ENCODE results near the gene WBP1.
"Not testable (repeated sequence)": the region's sequence is repeated elsewhere in the genome, so short reads cannot be mapped to it uniquely, and the experiment has no call there.

Gene WBP1

DNA sequence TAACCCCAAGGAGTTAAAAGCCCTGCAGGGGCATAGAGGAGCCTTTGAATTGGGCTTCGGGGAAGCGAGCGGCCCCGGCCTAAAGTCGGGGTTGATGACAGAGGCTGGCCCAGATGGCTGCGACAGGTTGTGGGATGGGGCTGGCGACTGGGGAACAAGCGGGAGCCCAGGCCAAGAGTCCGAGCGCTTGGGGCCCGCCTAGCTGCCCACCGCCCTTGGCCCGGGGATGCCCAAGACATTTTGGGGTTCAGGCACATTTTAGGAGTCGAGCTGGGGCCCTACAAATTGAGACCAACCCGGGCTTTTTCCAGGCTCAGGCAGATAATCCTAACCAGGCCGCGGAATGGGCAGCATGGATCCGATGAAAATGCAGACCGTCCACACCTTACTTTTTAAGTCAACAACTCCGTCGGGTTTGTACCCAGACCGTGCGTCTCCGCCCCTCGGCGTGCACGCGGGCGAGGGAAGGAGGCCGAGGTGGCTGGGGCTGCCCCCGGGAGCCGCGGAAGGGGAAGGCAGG lies 17.0 kb upstream of the WBP1 start:
- no peak overlapping the region; the same call in 1 of the 2 replicates for H3K4me3 ChIP-seq (ENCODE audit: low read depth, low read length)
- H3K27ac ChIP-seq (ENCODE audit: low read depth, low read length), result no peak overlapping the region
- H2AFZ ChIP-seq (ENCODE audit: low read length, unreplicated experiment), result no peak overlapping the region
- H3K4me1 ChIP-seq (ENCODE audit: control insufficient read depth, insufficient read depth, low read length, unreplicated experiment), result peaks cover 44% of the 10 kb centered on the region
- peaks cover 20% of the 10 kb centered on the region for H3K79me2 ChIP-seq (ENCODE audit: control insufficient read depth, insufficient read depth, low read length, unreplicated experiment)
- peaks cover 17% of the 10 kb centered on the region for H3K27me3 ChIP-seq (ENCODE audit: insufficient read depth, low read length)
- H3K36me3 ChIP-seq (ENCODE audit: insufficient read depth, low read length), result no peaks in the 10 kb centered on the region

GRCh38 chr2:74441690-74442482 lies 16.4 kb upstream of the WBP1 start, which contains the start of gene RTKN:
Gene RTKN (minus strand): TSS chr2:74441937. CDS start chr2:74441816, 121 bp downstream.
- no peaks in the 10 kb centered on the region for H3K36me3 ChIP-seq (ENCODE audit: insufficient read depth, low read length)
- H3K4me3 ChIP-seq (ENCODE audit: low read depth, low read length), result peak within 1 kb of the TSS; percentile 86
- H2AFZ ChIP-seq (ENCODE audit: low read length, unreplicated experiment), result peak within 1 kb of the TSS; percentile 87
- H3K4me1 ChIP-seq (ENCODE audit: control insufficient read depth, insufficient read depth, low read length, unreplicated experiment), result peaks cover 42% of the 10 kb centered on the region
- peaks cover 17% of the 10 kb centered on the region for H3K27me3 ChIP-seq (ENCODE audit: insufficient read depth, low read length)
- peaks cover 20% of the 10 kb centered on the region for H3K79me2 ChIP-seq (ENCODE audit: control insufficient read depth, insufficient read depth, low read length, unreplicated experiment)
- no peak within 1 kb of the TSS for H3K27ac ChIP-seq (ENCODE audit: low read depth, low read length)

DNA sequence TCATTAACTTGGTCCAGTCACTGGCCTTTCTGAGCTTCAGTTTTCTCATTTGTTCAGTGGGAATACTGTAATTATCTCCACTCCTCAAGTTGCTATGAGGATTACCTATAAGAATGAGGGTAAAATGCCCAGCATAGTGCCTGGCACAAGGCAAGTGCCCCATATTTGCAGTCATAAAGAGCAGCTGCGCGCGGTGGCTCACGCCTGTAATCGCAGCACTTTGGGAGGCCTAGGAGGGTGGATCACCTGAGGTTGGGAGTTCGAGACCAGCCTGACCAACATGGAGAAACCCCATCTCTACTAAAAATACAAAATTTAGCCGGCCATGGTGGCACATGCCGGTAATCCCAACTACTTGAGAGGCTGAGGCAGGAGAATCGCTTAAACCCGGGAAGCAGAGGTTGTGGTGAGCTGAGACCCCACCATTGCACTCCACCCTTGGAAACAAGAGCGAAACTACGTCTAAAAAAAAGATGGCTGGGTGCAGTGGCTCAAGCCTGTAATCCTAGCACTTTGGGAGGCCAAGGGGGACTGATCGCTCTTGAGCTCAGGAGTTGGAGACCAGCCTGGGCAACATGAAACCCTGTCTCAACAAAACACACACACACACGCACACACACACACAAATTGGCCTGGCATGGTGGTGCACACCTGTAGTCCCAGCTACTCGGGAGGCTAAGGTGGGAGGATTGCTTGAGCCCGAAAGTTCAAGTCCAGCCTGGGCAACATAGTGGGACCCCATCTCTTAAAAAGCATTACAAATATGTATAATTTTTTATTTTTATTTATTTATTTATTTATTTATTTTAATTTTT lies 15.5 kb upstream of the WBP1 start:
- H3K27me3 ChIP-seq (ENCODE audit: insufficient read depth, low read length), result peaks cover 17% of the 10 kb centered on the region
- H3K27ac ChIP-seq (ENCODE audit: low read depth, low read length); H3K36me3 ChIP-seq (ENCODE audit: insufficient read depth, low read length); H3K4me3 ChIP-seq (ENCODE audit: low read depth, low read length); H2AFZ ChIP-seq (ENCODE audit: low read length, unreplicated experiment): not testable (repeated sequence)
- H3K79me2 ChIP-seq (ENCODE audit: control insufficient read depth, insufficient read depth, low read length, unreplicated experiment), result peaks cover 20% of the 10 kb centered on the region
- peaks cover 34% of the 10 kb centered on the region for H3K4me1 ChIP-seq (ENCODE audit: control insufficient read depth, insufficient read depth, low read length, unreplicated experiment)

- H3K27ac ChIP-seq (ENCODE audit: low read depth, low read length), result no peak overlapping the region
- no peaks in the 10 kb centered on the region for H3K36me3 ChIP-seq (ENCODE audit: insufficient read depth, low read length)
- H3K4me3 ChIP-seq (ENCODE audit: low read depth, low read length), result peak overlapping the region; percentile 1; the same call in 1 of the 2 replicates
- no peak overlapping the region for H2AFZ ChIP-seq (ENCODE audit: low read length, unreplicated experiment)
- peaks cover 17% of the 10 kb centered on the region for H3K27me3 ChIP-seq (ENCODE audit: insufficient read depth, low read length)
- H3K79me2 ChIP-seq (ENCODE audit: control insufficient read depth, insufficient read depth, low read length, unreplicated experiment), result peaks cover under 1% of the 10 kb centered on the region
- H3K4me1 ChIP-seq (ENCODE audit: control insufficient read depth, insufficient read depth, low read length, unreplicated experiment), result peaks cover 18% of the 10 kb centered on the region
Observed at GRCh38 chr2:74444498-74445318, 13.5 kb upstream of the WBP1 start.

- Histone ChIP-seq H3K4me1 (ENCODE audit: control insufficient read depth, insufficient read depth, low read length, unreplicated experiment) (peaks cover 13% of the 10 kb centered on the region), H2AFZ (ENCODE audit: low read length, unreplicated experiment) (no peak overlapping the region), H3K4me3 (ENCODE audit: low read depth, low read length) (no peak overlapping the region), H3K79me2 (ENCODE audit: control insufficient read depth, insufficient read depth, low read length, unreplicated experiment) (no peaks in the 10 kb centered on the region), H3K27ac (ENCODE audit: low read depth, low read length) (no peak overlapping the region), H3K36me3 (ENCODE audit: insufficient read depth, low read length) (no peaks in the 10 kb centered on the region), H3K27me3 (ENCODE audit: insufficient read depth, low read length) (peaks cover under 1% of the 10 kb centered on the region; the same call in 1 of the 2 replicates)
Observed at GRCh38 chr2:74447230-74447999, 10.8 kb upstream of the WBP1 start.

DNA sequence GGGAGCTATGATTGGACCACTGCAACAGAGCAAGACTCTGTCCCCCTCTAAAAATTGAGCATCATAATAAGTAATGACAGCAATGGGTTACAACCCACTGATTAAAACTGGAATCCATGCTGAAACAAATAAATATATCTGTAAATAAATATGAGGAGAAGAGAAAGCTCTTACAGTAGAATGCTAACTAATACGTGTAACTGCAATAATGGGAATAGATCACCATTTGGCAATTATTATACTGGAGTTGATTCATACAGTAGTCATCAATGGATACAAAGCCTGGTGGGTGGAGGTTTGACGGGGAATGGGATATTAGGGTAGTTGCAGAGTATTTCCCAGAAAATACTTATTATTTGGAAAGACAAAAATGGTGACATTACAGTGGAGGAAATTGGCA lies 9.5 kb upstream of the WBP1 start:
- H3K79me2 ChIP-seq (ENCODE audit: control insufficient read depth, insufficient read depth, low read length, unreplicated experiment), result no peaks in the 10 kb centered on the region
- H2AFZ ChIP-seq (ENCODE audit: low read length, unreplicated experiment), result no peak overlapping the region
- no peaks in the 10 kb centered on the region for H3K27me3 ChIP-seq (ENCODE audit: insufficient read depth, low read length)
- no peak overlapping the region for H3K4me3 ChIP-seq (ENCODE audit: low read depth, low read length)
- H3K36me3 ChIP-seq (ENCODE audit: insufficient read depth, low read length), result no peaks in the 10 kb centered on the region
- no peak overlapping the region for H3K27ac ChIP-seq (ENCODE audit: low read depth, low read length)
- peaks cover 12% of the 10 kb centered on the region for H3K4me1 ChIP-seq (ENCODE audit: control insufficient read depth, insufficient read depth, low read length, unreplicated experiment)

- H3K27me3 ChIP-seq (ENCODE audit: insufficient read depth, low read length), result no peaks in the 10 kb centered on the region
- H3K79me2 ChIP-seq (ENCODE audit: control insufficient read depth, insufficient read depth, low read length, unreplicated experiment), result peaks cover under 1% of the 10 kb centered on the region
- H3K4me3 ChIP-seq (ENCODE audit: low read depth, low read length), result no peak overlapping the region
- H3K27ac ChIP-seq (ENCODE audit: low read depth, low read length), result no peak overlapping the region
- H3K4me1 ChIP-seq (ENCODE audit: control insufficient read depth, insufficient read depth, low read length, unreplicated experiment), result peaks cover 7% of the 10 kb centered on the region
- no peaks in the 10 kb centered on the region for H3K36me3 ChIP-seq (ENCODE audit: insufficient read depth, low read length)
- H2AFZ ChIP-seq (ENCODE audit: low read length, unreplicated experiment), result no peak overlapping the region
Observed at GRCh38 chr2:74450570-74451190, 7.6 kb upstream of the WBP1 start.

DNA sequence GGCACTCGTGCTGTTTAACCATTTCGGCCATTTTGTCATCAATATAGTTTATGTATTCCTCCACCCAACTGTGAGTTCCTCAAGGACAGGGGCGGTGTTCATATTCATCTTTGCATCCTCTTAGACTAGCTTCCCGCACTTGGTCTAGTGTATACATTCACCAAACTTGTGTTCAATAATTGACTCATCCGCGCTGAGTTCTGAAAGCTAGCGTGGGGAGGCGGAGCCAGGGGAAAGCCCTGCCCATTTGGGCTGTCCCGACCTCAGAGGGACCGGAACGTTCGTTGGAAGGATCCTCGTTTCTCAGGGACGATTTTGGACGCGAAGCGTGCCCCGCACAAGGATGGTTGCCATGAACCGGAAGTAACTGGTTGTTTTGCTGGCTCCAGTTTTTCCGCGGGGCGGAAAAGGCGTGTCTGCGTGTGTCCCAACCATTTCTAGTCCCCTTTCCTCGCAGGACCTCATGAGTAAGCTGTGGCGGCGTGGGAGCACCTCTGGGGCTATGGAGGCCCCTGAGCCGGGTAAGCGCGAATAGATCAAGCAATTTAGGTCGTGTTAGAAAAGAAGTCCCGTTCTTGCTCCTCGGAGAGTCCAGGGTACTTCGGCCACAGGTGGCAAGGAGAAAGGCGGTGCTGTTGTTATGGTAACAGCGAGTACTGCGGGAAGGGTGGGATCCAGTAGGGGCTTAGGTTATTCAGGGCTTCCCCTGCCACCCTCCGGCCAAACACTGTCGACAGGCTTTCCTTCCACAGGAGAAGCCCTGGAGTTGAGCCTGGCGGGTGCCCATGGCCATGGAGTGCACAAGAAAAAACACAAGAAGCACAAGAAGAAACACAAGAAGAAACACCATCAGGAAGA lies 3.4 kb upstream of the WBP1 start, which contains the start of gene INO80B:
INO80B (plus strand) TSS at position 434 of the 858 bp plus-strand sequence; CDS start at position 464, 30 bp downstream.
- peak within 1 kb of the TSS; percentile 70 for H2AFZ ChIP-seq (ENCODE audit: low read length, unreplicated experiment)
- H3K79me2 ChIP-seq (ENCODE audit: control insufficient read depth, insufficient read depth, low read length, unreplicated experiment), result peaks cover 13% of the 10 kb centered on the region
- peak within 1 kb of the TSS; percentile 91 for H3K4me3 ChIP-seq (ENCODE audit: low read depth, low read length)
- H3K4me1 ChIP-seq (ENCODE audit: control insufficient read depth, insufficient read depth, low read length, unreplicated experiment), result peaks cover 20% of the 10 kb centered on the region
- no peak within 1 kb of the TSS for H3K27ac ChIP-seq (ENCODE audit: low read depth, low read length)
- no peaks in the 10 kb centered on the region for H3K36me3 ChIP-seq (ENCODE audit: insufficient read depth, low read length)
- no peaks in the 10 kb centered on the region for H3K27me3 ChIP-seq (ENCODE audit: insufficient read depth, low read length)

DNA sequence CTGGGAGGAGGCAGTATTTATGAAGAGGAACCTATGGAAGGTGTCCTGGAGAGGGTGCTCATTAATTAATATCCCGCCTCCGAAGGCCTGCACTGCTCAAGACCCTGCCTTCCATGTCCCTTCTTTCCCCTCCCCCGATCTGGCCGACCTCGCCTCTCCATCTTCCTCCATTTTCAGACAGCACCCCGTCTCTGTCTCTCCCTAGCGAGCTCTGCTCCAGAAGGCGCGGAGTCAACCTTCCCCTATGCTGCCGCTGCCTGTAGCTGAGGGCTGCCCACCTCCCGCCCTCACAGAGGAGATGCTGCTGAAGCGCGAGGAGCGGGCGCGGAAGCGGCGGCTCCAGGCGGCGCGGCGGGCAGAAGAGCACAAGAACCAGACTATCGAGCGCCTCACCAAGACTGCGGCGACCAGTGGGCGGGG lies 1.1 kb upstream of the WBP1 start:
- Histone ChIP-seq H3K27me3 (ENCODE audit: insufficient read depth, low read length) (no peaks in the 10 kb centered on the region), H3K4me3 (ENCODE audit: low read depth, low read length) (peak overlapping the region; percentile 91), H3K27ac (ENCODE audit: low read depth, low read length) (no peak overlapping the region), H3K36me3 (ENCODE audit: insufficient read depth, low read length) (no peaks in the 10 kb centered on the region), H3K4me1 (ENCODE audit: control insufficient read depth, insufficient read depth, low read length, unreplicated experiment) (peaks cover 20% of the 10 kb centered on the region), H2AFZ (ENCODE audit: low read length, unreplicated experiment) (peak overlapping the region; percentile 80), H3K79me2 (ENCODE audit: control insufficient read depth, insufficient read depth, low read length, unreplicated experiment) (peaks cover 15% of the 10 kb centered on the region)

Measured in ACC112 (cell line).